HG03571 (cell line): ENCODE data around the gene MAP3K12.
"Not testable (repeated sequence)": the region's sequence is repeated elsewhere in the genome, so short reads cannot be mapped to it uniquely, and the experiment has no call there.

Experiments used
- ATAC-seq: cut with Tn5 transposase; IDR thresholded peaks from one replicate; pipeline ENCODE4 v1.9.1; 2021; ENCODE audit not compliant: unreplicated experiment

The MAP3K12 gene, protein sequence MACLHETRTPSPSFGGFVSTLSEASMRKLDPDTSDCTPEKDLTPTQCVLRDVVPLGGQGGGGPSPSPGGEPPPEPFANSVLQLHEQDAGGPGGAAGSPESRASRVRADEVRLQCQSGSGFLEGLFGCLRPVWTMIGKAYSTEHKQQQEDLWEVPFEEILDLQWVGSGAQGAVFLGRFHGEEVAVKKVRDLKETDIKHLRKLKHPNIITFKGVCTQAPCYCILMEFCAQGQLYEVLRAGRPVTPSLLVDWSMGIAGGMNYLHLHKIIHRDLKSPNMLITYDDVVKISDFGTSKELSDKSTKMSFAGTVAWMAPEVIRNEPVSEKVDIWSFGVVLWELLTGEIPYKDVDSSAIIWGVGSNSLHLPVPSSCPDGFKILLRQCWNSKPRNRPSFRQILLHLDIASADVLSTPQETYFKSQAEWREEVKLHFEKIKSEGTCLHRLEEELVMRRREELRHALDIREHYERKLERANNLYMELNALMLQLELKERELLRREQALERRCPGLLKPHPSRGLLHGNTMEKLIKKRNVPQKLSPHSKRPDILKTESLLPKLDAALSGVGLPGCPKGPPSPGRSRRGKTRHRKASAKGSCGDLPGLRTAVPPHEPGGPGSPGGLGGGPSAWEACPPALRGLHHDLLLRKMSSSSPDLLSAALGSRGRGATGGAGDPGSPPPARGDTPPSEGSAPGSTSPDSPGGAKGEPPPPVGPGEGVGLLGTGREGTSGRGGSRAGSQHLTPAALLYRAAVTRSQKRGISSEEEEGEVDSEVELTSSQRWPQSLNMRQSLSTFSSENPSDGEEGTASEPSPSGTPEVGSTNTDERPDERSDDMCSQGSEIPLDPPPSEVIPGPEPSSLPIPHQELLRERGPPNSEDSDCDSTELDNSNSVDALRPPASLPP

DNA sequence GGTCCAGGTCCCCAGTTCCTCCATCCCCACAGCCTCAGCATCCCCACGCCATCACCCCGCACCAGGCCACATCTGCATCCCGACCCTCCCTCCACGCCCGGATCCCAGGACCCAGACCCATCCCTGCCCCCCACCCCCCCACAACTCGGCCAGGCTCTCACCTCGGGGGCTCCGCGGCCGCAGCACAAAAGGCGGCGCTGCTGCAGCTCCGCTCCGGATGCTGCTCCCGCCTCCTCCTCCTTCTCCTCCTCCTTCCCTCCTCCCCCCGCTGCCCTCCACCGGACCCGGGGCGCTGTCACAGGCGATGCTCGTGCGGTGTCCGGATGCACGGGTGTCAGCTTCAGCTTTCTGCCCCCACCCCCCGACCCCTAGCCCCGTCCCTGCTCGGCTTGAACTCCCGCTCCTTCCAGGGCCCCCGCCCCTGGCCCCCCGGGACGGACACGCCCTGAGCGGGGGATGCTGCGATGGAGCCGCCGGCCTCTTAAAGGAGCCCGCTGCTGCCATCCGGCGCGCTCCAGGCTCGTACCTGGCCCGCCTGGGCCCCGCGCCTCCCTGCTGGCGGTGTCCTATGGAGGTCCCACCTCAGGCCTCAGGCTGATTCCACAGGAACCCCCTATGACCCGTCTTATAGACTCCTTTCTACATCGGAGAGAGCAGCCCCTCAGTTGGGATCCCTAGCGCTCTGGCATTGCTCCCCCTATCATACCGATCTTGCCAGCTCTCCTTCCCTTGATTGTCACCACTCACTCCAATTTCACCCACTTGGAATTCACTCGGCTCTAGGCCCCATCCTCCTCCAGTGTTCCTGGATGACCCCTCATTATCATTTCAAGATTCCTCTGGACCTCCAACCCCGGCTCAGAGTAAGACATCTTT is at the start of gene MAP3K12:
Gene MAP3K12, minus strand, starts transcription at position 193 of the 876 bp plus-strand sequence. CDS start 12,067 bp downstream, outside the sequence.
- no peak for ATAC-seq

DNA sequence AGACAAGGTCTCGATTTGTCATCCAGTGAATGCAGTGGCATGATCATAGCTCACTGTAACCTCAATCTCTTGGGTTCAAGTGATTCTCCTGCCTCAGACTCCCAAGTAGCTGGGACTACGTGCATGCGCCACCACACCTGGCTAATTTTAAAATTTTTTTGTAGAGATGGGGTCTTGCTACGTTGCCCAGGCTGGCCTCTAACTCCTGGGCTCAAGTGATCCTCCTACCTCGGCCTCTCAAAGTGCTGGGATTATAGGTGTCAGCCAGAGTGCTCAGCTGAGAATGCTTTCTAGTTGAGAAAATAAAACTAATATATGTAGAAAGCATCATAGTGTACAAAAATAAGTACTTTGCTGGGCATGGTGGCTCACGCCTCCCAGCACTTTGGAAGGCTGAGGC is 49.1 kb upstream of the MAP3K12 start:
- ATAC-seq = not testable (repeated sequence)

DNA sequence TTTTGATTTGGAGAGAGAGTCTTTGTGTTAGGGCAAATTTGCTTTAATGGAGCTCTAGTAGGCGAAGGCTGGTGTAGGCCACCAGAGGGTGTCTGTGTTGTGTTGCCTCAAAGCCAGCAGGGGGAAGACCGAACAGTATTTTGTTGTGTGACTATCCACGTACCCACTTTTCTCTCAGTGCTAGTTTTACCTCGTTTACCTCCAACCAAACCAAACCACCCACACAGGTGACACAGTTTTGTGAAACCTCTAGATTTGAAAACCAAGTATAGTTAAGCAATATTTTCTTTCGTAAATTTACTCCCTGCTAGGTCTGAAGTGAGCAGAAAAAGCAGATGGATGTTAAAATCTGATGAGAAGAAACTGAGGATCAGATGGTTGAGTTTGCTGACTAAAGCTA is 44.3 kb upstream of the MAP3K12 start:
- no peak for ATAC-seq

DNA sequence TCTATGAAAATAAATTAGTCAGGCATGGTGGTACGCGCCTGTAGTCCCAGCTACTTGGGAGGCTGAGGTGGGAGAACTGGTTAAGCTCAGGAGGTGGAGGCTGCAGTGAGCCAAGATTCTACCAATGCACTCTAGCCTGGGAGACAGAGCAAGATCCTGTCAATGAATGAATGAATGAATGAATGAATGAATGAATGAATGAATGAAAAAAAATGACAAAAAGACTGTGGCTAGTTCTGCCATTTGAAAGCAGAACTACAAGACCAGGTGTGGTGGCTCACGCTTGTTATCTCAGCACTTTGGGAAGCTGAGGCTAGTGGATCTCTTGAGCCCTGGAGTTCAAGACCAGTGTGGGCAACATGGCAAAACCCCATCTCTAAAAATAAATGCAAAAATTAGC is 40.3 kb upstream of the MAP3K12 start:
- ATAC-seq = no peak

DNA sequence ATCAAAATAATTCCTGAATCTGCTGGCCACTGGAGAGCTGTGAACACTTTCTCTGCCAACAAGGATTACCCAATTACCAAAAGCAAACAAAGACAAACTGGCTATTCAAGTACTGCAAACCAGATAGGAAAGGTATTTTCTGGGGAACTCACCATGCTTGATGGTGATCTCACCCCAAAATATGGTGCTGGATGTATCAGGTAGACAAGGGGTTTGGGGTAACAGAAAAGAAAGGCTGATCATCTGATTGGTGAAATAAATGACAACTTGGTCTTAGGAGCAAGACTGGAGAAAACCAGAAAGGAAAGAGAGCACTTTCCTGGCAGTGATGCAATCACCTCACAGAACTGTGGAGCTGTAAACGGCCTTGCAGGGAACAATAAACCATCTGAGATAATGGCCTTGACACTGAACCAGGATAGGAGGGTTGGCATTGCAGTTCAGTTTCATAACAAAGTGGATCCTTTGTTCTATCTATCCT is 39.0 kb upstream of the MAP3K12 start:
- no peak for ATAC-seq

DNA sequence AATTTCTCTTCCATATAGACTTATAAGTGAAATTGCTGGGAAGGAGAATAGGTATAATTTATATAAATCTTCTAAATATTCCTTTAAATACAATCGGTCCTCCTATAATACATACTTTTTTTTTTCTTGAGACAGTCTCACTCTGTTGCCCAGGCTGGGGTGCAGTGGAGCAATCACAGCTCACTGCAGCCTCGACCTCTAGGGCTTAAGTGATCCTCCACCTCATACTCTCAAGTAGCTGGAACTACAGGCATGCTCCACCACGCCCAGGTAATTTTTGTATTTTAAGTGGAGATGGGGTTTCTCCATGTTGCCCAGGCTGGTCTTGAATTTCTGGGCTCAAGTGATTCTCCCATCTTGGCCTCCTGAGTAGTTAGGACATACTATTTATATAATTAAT is 37.7 kb upstream of the MAP3K12 start:
- ATAC-seq = no peak

DNA sequence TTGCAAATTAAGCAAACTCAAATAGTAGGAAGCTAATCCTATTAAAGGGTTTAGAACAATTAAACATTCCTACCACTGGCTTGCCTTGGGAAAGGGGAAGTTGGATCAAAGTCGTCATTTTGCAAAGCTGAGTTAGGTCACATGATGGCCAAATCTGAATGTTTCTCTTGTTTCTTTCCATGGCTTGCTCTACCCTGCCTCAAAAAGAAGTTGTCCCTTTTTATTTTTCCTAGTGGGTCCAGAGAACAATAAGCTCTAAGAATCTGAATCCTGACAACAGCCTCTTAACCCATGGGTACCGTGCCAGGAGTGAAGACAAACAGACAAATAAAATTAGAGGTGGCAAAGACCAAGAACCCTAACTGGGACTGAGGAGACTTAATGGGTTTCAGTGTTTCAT is 34.2 kb upstream of the MAP3K12 start:
- ATAC-seq = no peak

DNA sequence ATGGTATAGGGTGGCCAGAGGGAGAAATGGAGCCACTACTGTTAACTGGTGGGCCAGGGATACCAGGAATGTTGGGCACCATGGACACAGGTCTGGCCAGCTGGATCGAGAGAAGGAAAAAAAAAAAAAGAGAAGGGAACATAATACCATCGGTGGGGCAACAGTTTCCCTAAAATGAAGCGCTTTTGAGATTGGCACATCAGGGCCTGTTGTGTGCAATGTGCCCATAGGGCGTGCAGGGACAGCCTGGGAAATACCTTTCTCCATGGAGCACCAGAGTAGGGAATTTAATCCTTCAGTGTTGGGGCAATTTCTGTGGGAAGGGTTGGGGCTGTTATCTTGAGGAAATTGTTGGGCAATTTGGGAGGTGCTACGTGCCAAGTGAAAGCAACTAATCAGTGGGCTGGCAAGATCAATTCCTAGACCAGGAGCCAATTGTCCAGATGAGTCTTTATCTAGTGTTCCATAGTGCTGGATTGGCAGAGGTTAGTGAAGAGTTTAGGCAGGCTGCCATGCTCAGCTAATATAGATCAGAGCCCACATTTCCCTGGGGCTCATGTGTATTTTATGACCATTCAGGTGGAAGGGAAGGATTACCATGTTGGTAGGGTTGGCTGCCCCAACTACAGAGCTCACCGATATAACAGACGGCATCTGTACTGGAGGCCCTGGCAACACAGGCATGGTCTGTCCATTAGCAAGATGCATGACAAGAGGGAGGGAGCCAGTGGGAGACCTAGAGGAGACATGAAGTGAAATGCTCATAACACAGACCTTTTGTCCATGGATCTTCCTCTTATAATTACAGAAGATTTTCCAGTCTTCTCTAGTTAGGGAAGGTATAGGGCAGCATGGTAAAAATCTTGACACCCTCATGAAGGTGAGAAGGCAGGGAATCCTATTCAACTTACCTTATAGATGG is 33.5 kb upstream of the MAP3K12 start:
- ATAC-seq = no peak

DNA sequence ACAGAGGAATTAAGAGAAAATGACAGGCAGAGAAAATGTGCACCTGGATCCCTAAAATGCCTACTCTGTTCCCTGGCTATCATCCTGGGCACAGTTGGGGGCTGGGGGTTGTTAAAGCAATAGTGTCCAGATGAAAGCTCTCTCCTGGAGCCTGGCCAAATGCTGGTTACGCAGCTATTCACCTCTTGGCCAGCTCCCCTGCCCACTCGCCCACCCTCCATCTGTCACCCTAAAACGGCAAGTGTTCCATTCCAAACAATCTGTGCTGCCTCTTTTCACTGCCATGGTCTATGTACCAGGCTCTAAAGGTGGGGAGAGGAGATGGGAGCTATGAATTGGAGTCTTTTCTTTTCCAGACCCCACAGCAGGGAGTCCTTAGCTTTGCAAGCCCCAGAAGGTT is 32.8 kb upstream of the MAP3K12 start:
- ATAC-seq = no peak

DNA sequence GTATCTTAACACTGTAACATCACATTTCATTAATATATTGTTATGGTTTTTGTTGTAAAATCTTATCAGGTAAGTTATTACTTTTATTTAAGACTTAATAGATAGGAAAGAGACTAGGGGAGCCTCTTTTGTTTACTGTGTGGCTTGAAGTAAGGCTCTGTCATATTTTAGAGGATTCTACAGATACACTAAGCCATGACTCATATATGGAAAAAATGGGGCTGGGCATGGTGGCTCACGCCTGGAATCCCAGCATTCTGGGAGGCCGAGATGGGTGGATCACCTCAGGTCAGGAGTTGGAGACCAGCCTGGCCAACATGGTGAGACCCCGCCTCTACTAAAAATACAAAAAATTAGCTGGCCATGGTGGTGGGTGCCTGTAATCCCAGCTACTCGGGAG is 31.7 kb upstream of the MAP3K12 start:
- no peak for ATAC-seq

DNA sequence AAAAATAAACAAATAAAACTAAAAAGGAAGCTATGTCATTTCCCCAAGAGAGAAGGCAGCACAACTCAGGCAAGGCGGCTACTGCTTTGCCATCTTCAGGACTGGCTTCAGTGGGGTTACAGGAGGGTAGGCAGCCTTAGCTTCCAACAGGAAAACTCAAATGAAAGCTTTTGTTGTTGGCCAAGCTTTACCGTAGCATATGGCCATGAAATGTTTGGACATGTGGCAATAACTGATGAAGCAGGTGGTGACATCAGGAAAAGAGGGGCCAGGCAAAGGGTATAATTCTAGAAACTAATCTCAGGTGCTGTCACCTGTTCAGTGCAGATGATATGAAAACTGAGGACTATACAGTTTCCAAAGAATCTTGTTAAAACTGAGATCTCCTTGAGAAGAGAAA is 30.8 kb upstream of the MAP3K12 start:
- ATAC-seq = no peak

DNA sequence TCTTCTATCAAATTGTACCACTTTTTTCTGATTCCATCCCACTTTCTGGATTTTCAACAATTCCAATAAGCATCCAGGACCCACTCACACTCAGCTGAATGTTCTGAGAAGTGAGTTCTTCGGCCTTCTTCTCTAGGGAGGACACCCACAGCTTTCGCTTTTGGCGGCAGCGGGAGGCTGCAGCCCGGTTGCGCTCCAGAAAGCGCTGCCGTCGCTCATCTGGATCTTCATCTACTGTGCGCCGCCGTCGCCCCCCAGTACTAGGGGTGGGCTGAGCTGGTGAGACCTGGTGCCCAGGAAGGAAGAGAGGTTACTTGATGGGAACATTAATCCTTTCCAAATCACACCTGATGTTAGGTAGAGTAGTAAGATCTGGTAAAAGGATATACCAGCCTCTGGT is 25.2 kb upstream of the MAP3K12 start:
- no peak for ATAC-seq

DNA sequence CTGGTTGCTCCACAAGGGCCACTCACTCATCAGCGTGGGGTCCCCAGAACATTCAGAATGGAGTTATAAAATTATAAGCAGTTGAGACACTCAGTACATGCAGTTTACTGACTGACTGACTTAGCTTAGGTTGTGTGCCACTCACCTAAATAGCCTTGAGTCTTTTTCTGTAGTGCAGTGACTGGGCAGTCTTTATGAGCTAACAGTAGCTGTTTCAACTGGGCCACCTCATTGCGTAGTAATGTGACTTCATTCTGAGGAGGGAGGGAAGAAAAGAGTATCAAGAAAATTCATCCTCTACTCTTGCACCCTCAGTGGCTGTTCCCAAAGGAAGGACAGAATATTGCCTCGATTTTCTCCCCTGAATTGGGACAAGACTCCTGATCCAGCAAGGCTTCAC is 23.9 kb upstream of the MAP3K12 start:
- no peak for ATAC-seq

DNA sequence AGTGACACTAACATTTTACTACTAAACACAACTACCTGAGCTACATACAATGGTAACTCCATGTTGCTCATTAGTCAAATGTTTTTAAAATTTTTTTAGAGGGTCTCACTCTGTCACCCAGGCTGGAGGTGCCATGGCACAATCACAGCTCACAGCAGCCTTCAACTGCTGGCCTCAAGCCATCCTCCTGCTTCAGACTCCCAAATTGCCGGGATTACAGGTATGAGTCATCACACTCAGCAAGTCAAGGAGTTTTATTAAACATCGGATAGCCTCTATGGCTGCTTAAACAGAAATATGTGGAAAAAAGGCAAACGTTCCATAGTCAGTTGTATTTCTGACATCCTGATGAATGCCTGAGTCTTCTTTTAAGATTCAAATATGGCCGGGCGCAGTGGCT is 19.1 kb upstream of the MAP3K12 start:
- ATAC-seq = no peak

DNA sequence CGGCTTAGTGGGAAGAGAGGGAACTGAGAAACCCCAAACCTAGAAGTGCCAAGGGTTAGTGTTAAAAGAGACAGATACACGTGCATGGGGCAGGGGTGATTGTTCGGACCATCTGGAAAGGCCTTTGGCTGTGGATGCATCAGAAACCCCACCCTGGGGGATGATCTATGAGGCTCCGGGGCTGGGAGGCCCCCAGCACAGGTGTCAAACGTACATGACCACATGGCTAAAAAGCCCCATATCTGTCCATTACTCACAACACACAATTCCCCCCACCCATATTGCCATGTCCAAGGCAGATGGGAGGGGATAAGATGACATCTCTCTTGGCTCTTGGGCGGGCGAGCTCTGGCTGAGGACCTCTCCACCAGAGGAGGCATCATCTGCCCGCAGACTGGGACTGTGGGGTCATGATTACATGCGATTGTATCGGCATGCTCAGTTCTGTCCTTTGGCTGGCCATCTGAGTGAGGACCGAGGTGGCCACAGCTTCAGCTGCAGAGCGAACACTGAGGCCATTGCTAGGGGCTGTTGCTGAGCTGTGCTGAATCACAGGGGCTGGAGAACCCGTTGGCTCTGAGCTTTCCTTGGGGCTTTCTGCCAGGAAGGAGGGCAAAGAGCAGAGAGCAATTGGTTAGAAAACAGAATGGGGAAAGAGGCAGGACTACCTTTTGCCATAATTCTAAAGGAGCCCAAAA is 17.6 kb upstream of the MAP3K12 start:
- ATAC-seq = no peak

DNA sequence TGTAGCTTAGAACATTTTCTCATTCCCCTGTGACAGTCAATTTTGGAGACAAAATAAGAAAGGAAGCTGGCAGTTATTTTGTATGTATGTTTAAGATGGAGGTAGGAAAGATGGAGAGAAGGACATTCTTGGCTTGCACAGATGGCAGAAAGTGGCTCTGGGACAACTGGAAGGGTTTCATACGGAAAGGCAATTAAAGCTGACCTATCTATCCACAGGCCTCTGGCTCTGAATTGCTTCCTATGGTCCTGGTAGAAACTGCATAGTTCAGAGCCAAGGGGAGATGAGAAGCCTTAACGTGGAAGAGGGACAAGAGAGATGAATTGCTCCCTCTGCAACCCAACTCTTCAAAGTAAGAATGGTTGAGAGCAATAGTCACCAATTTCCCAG is 16.0 kb upstream of the MAP3K12 start:
- no peak for ATAC-seq

DNA sequence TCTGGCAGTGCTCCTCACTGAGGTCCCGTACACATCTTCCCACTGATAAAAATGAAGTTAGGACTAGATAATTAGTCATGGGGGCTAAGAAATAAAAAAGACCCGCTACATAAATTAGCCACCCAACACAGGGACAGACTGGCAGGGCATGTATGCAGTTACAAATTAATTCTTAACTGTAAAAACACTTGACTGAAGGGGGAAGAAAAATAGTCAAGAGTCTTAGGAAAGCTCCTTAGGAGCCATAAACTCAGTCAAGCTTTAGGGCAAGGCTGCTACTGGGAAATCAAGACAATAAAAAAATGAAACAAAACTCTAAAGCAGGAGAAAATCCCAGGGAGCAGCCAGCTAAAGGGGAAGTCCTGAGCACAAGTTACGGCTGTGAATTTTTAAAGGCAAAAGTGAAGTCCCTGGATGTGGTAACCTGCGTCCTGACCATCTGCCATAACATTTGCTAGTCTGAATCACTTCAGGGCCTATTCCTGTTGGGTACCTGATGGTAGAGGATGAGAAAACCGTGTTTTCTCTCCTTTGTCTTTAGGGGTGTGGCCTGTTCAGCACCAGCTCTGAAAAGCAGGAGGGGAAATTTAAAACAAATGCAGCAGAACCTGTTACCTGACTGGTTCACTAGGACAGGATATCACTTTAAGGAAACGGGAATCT is 15.5 kb upstream of the MAP3K12 start:
- ATAC-seq = no peak

DNA sequence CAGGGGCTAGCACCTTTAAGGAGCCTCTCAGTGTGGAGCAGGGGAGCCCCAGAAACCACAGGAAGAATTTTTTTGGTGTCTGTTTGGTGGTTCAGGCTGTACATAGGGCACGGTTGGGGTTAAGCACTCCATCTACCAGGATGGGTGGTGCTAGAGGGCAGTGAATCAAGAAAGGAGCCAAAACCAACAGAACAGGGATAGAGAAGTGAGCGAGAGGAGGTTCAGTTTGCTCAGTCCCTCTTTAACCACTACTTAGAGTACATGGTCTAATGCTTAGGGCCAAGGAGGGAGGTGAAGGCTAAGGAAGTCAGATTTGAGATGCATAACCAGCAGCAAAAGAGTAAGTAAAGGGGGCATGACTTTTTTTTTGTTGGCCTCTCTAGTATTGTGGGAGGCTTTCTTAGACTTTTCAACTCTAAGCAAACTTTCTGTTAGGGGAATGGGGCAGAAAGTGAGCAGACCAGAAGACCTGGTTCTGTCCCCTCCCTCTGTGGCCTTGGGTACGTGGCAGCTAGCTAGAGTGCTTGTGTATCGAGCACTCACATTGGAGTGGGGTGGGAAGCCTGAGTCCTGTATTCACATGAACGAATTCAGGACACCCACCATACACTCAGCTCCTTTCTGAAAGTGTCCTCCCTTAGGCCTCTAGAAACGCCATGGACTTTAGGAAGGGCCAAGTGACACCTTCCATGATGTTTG is 14.6 kb upstream of the MAP3K12 start:
- ATAC-seq = no peak
